Activated CD8-positive, alpha-beta memory T cell treated with anti-CD3 and anti-CD28 coated beads for 1 hour (primary cell): ENCODE data around the gene STK32C.

ENCODE experiments used
- DNase-seq, 2 donors: peaks; one replicate each; pipeline ENCODE4 v3.0.0-alpha.2; 2020; ENCODE audit warnings: low read depth in 1 of 2; ENCODE audit errors: extremely low read depth in 1 of 2

Gene STK32C

DNA sequence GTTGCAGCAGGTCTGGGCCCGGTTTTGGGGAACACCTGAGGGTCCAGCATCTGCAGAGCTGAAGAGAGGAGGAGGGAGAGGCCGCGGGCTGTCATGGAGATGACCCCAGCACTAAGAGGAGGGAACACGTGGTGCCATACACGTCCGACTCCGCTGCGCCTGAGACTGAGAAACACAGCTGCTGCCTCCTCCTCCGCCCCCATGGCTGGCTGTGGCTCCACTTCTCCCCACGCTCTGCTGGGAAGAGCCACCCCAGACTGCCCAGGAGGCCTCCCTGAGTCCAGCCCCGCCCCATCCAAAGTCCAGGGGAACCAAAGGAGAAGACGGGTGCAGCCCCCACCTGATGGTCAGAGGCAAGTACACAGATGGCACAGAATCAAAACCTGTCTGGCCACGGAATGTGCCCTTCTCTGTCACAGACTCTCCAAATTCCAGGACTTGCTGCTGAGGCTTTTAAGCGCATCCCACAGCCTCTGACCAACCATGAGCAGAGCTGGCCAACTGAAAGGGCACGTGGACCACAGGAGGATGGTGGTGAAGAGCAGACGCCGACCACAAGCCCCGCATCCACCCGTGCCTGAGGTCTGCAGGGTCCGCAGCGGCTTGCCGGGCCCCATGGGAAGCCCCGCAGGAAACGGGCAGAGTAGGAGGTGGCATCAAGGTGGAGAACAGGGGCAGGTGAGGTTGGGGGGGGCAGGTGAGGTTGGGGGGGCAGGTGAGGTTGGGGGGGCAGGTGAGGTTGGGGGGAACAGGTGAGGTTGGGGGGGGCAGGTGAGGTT lies 24.0 kb downstream of the STK32C start:
- no peak for DNase-seq

DNA sequence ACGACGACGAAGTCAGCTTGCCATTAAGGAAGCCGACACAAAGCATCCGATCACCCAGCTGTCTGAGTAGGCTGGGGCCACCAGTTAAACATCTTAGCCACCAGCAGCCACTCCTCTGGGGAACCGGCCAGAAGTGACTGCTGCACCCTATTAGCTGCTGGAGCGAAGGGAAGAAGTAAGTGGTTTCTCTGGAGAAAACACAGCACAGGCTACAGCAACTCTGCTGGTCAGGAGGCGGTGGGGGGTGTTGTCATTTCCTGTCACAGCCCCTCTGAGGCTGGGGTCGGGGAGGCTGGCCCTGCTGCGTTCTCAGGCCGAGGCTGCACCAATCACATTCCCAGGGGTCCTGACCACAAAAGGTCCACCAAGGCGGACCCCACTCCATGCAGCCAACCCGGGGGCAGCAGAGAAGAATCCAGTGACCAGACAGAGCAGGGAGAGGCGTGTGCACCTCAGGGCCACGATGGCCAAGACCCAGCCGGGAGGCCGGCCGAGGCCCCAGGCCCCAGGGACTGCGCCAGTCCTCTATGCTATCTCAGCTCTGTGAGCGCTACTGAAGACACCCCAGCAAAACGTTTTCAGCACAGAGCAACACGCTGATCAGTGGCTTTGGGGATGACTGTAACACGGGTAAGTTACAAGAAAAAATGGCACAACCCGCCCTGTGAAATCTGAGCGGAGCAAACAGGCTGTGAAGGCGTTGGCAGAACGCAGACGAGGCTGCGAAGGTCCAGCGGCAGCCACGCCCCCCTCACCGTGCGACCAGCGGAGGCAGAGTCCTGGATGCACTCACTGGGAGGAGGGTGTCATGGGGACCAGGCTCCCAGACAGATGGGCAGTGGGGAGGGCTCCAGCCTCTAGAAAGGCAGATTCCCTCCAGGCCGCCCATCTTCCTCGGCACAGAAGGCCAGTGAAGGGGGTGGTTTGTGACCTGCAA lies 24.8 kb downstream of the STK32C start:
- DNase-seq = no peak

DNA sequence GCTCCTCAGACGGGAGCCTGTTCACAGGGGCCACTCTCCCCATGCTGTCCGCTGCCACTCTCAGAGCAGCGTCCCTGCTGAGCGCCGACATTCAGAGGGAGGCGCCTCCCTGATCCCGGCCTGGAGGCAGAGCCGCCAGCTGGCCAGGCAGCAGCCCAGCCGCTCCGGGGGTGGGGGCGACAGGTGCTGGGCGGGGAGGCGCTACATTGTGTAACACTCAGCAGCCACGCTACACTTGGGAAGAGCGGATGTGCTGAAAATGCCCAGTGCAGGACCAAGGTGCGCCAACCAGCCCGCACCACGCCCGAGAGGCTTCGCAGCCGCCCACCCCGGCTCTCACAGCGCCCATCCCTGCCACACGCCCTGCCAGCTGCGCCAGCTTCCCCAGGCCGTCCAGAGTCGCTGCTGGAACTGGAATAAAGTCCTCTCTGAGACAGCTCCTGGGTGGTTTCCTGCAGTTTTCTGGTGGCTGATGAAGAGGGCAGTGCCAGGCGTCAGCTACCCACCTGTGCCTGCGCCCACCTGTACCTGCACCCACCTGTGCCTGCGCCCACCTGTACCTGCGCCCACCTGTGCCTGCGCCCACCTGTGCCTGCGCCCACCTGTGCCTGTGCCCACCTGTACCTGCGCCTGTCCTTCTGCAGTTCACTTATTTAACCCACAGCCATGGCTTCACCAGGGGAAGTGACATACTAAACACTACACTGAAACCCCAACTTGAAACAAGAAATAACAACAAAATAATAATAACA lies 25.7 kb downstream of the STK32C start:
- no peak for DNase-seq

DNA sequence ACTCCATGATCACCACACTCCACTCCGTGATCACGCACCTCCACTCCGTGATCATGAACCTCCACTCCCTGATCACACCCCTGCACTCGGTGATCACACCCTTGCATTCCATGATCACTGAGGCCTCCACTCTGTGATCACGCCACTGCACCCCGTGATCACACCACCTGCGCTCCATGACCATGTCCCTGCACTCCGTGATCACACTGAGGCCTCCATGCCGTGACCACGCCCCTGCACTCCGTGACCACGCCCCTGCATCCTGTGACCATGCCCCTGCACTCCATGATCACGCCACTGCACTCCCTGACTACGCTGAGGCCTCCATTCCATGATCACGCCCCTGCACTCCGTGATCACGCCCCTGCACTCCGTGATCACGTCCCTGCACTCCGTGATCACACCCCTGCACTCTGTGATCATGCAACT lies 27.1 kb downstream of the STK32C start:
- DNase-seq = no peak

DNA sequence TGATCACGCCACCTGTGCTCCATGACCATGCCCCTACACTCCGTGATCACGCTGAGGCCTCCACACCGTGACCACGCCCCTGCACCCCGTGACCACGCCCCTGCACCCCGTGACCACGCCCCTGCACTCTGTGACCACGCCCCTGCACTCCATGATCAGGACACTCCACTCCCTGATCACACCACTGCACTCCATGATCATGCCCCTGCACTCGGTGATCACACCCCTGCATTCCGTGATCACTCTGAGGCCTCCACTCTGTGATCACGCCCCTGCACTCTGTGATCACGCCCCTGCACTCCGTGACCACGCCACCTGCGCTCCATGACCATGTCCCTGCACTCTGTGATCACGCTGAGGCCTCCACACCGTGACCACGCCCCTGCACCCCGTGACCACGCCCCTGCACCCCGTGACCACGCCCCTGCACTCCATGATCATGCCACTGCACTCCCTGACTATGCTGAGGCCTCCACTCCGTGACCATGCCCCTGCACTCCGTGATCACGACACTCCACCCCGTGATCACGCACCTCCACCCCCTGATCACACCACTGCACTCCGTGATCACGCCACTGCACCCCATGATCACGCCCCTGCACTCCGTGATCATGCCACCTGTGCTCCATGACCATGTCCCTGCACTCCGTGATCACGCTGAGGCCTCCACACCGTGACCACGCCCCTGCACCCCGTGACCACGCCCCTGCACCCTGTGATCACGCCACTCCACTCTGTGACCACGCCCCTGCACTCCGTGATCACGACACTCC lies 27.7 kb downstream of the STK32C start:
- no peak for DNase-seq

DNA sequence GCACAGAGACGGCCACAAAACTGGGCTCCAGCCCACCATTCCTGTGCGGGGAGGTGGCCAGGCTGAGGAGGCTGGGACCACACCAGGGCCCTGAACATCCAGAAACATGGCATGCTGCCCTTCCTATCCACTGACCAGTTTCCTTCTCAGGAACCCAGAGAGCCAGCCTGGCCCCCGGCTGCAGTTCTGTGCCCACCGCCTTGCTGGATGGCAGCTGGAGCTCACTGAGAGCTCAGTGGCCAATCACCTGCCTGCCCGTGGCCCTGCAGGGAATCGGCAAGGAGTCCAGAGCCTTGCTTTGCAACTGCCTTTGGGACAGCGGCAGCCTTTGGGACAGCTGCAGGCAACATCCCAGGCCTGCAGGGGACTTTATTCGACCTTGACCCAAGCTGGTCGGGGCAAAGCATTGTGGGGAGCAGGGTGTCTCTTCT lies 30.4 kb downstream of the STK32C start:
- no peak for DNase-seq

DNA sequence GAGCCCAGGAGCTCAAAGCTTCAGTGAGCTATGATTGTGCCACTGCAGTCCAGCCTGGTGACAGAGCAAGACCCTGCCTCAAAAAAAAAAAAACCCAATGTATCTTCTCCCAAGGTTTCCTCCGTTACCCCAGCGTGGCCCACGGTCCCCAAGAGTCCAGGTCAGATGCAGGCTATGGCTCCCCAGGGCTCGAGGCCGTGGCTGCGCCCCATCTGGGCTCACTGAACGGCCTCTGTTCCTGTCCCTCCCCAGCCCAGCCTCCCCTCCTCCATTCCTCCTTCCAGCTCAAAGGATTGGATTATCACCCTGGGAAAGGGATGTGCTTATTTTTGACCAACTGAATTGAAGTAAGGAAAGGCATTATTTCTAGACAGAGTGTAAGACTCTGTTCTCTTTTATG lies 31.0 kb downstream of the STK32C start:
- DNase-seq = no peak

DNA sequence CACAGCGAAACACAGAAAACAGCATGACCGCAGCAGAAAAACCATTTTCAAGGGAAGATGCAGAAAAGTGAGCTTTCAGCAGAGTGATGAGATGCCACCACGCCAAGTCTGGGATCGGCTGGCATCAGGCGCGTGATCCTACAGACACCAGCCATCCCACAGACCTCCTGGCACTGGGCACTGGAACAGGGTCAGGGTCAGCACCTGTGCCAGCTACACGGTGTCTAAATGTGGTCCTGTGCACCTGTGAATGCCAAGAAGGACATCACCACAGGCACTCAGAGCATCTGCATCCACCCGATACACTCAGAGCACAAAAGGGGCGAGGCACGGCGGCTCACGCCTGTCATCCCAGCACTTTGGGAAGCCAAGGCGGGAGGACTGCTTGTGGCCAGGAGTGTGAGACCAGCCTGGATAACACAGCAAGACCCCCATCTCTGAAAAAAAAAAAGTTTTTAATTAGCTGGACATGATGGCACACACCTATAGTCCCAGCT lies 31.5 kb downstream of the STK32C start:
- no peak for DNase-seq

DNA sequence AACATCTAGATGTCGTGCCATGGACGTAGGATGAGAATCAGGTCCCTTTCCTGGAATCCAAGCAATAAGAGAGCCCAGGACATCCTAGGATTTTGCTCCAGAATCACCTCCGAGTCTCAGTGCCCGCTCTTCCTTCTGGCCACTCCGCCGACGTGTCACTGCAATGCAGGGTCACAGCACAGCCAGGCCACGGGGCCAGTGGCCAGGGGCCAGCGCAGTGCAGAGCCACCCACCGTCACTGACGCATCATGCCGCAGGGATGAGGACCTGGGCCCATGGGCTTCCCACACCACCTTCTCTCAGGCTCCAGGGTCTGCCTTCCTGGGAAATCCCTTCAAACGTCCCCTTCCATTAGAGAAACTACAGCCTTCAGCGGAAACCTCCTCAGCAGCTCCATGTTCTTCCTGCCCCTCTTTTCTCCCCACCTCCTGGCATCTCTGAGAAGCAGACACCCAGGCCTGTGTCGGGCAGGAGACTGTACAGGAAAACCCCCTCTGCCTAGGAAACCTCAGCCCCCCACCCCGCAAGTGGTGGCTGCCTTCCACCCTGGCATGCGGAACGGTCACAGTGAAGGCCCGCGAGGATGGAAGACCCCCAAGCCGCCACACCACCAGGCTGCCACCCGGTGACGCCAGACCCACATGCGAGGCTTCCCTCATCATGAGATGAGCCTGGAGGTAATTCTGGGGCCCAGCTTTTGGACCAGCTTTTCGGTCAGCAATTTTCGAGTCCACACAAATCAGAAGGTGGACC lies 32.1 kb downstream of the STK32C start:
- no peak for DNase-seq

DNA sequence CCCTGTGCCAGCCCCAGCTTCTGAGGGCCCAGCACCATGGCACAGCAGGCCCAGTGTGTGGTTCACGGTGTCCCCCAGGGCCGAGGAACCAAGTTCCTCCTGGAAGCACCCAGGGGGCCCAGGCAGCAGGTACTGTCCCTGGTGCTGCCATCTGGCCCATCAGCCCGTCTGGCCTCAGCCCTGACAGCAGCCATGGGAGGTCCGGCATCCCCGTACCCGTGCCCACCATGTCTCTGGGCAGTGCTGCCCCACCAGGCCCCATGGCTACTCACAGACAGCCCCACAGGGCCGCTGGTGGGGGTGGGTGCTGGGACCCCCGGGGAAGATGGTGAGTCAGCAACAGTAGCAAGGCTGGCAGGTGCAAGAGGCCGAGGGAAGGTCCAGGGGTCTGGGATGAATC lies 32.8 kb downstream of the STK32C start:
- DNase-seq = no peak

DNA sequence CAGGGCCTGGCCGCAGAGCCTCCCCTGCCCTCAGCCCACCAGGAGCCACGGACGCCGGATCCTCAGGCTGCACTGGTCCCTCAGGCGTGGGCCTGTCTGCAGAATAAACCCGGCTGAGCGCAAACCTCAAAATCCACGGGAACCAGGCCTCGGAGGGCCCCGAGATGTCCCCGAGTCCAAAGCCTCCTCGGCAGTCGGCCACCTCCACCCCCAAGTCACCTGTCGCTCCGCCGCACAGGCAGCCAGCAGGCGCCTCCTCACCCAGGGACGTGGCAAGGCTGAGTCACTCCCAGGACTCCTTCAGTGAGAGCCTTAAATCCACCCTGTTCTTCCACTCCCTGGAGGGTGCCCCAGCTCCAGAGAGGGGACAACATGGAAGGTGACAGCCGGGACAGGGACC lies 33.2 kb downstream of the STK32C start:
- no peak for DNase-seq

DNA sequence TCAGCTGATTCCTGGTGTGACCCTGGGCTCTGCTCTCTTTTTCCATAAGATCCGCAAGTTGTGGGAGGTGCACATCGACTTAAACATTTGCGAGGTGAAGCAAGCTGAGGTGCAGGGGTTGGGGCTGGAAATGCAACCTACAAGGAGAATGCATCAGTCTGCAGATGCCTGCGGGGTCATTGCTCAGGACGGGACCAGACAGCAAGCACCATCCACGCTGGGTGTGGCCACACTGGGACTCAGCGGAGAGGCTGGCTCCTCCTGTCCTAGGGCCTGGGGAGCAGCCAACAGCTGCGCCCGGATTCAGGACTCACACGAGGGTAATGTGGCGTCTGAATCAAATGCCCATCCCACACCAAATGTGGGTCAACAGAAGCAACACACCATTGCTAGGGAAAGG lies 33.8 kb downstream of the STK32C start:
- no peak for DNase-seq

DNA sequence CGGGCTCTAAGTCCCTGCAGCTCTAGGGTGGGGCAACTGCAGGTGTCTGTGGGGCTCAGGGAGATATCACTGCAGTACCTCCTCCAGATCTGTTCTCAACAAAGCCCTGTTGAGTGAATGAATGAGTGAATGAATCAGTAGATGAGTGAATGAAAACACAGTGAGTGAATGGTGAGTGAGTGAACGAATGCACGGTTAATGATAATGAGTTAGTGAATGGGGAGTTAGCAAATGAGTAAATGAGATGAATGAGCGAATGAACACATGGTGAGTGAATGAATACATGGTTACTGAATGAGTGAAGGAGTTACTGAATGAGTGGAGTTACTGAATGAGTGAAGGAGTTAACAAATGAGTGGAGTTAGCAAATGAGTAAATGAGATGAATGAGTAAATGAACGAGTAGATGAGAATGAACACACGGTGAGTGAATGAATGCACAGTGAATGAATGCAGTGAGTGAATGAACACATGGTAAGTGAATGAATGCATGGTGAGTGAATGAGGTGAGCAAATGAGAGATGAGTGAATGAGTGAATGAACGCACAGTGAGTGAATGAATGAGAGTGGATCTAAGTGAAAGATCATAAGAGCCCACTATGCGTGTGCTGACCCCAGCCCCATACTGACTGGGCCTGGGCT lies 34.3 kb downstream of the STK32C start:
- no peak for DNase-seq

DNA sequence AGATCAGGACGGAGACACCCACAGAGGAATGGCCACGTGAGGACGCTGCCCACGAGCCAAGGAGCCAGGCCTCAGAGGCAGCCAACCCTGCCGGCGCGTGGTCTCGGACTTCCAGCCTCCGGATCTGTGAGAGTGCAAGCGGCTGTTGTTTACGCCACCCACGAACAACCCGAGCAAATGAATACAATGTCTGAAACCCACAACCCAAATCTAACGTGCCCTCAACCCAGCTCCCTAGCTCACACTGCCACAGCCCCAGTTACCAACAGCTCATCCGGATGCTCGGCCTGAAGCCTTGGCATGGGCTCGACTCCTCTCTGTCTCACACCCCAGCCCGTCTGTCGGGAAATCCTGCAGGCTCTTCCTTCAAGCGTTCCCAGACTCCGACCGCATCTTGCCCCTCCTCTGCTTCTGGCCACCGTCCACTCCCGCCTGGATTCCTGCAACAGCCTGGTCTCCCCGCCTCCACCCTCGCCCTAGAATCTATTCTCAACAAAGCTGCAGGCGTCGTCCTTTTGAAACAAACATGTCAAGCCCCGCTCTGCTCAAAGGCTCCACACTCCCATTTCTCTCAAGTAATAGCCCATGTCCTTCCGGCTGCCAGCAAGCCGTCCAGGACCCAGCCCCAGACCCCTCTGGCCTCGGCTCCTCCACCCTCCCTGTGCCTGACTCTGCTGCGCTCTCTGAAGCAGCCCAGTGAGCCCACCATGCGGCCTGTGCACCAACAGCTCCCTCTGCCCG lies 35.3 kb downstream of the STK32C start:
- DNase-seq = no peak

DNA sequence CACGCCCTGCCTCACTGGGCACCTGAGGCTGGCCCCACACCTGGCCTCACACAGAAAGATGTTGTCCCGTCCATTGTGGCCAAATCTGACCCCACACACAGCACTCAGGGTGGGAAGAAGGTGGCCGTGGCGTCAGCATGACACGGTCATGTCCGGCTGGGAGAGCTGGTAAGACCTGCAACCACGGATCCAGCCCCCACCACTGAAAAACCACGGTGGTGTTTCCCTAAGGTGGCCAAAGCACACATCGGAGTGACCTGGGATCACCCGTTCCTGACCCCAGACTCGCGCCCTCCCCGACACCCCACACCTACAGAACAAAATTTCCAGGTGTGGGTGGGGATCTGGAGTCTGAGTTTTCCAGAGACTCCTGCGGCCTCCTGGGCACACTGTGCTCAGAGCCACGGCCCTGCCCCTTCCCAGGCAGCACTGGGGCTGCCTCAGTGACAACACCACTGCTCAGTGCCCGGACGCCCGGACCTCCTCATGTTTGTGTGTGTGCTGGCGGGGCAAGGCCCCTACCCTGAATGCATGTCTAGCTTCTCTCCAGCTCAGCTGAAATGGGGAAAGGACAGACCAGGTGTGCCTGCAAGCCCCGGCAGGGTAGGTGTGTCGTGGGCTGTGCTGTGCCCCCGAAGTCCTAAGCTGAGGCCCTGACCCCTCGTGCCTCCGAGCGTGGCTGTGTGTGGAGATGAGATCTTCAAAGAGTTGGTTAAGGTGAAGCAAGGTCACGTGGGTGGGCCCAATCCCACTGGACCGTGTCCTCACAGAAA lies 36.1 kb downstream of the STK32C start:
- DNase-seq = no peak

DNA sequence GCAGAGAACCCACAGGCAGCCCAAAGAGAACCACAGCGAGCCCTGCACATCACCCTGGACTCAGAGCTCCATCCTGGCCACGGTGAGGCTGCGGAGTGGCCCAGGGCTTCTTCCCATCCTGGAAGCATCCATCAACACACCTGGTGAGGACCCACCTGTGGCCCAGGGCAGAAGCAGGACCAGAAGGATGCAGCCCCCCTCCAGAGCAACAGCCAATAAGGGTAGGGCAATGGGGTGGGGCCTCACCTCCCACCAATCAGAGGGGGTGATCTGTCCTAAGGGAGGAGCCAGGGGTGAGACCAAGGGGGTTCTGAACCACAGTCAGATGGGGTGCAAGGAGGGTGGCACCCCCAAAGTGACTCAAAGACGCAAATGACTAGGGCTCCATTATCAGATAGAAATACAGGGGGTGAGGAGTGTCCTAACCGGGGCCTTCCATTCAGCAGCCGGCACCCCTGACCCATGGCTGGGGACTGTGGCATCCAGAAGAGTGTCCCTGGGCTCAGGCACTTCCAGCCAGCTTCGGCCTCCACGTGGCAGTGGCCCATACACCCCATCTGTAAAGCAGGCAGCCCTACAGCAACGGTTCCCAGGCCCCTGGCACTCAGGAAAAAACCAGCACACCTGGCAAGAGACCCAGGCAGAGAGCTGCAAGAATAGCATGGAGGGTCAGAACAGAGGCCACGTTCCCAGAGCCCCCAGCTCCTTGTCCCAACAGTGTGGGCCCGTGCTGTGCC lies 36.9 kb downstream of the STK32C start:
- DNase-seq = no peak

DNA sequence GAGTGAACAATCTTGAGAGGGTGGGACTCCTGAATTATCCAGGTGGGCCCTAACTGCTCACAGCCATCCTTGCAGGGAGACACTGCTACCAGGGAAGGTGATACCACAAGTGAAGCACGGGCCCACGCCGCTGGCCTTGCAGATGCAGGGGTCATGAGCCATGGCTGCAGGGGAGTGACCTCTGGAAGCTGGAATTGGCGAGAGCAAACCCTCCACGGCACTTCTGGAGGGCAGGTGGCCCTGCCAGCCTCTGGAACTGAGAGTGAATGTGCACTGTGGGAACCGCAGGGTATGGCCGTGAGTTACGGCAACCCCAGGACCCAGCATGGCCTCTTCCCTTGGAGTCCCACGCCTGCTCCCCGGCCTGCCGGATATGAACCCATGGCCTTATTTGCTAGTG lies 37.5 kb downstream of the STK32C start:
- DNase-seq = no peak
